K562 (cell line): ENCODE results near the gene PPWD1. TPM values are rescaled to one million over a fixed set of nuclear protein-coding genes. Genes with fewer than 3 reads are reported as not detected.

Source experiments
- ATF2 ChIP-seq: sonication (generic); formaldehyde crosslinking; IDR thresholded peaks from 2 replicates; pipeline ENCODE4 v1.8.1; 2022; ENCODE audit warnings: missing genetic modification reagents
- ATF3 ChIP-seq, 2 experiments: fragments of 450-650 bp in 1 of 2; sonication (generic) in 1 of 2; formaldehyde crosslinking in 1 of 2; IDR thresholded peaks in 1 of 2; conservative IDR thresholded peaks in 1 of 2; 2 replicates each; pipeline versions ENCODE4 v1.6.1 to v1.8.1; 2016 to 2023; ENCODE audit warnings: mild to moderate bottlenecking in 2 of 2, moderate library complexity in 2 of 2, inconsistent platforms in 1 of 2, missing genetic modification reagents in 1 of 2
- CREB3 ChIP-seq: fragments of 450-650 bp; conservative IDR thresholded peaks from 2 replicates; pipeline ENCODE4 v1.6.1; 2016; ENCODE audit warnings: missing genetic modification characterization, low read depth, mild to moderate bottlenecking, missing compliant biosample characterization, moderate library complexity
- DMBX1 ChIP-seq: fragments of 250-450 bp; sonication (Bioruptor Pico); IDR thresholded peaks from 2 replicates; pipeline ENCODE4 v1.8.0; 2022; ENCODE audit warnings: inconsistent platforms, mild to moderate bottlenecking, moderate library complexity, borderline replicate concordance
- FOXO4 ChIP-seq: fragments of 450-650 bp; formaldehyde crosslinking; IDR thresholded peaks from 2 replicates; pipeline ENCODE4 v1.4.0; 2020; ENCODE audit warnings: mild to moderate bottlenecking, moderate library complexity
- HDAC1 ChIP-seq, 2 experiments: fragments of 450-650 bp; IDR thresholded peaks; 2 replicates each; pipeline ENCODE4 v1.6.1; 2016 to 2017; ENCODE audit warnings: inconsistent platforms in 1 of 2, mild to moderate bottlenecking in 1 of 2, moderate library complexity in 1 of 2
- NR2C2 ChIP-seq, 2 experiments: fragments of 200-800 bp in 1 of 2; sonication (Bioruptor generic) in 1 of 2; sonication (generic) in 1 of 2; formaldehyde crosslinking in 1 of 2; IDR thresholded peaks; 2 replicates each; pipeline versions ENCODE4 v1.6.1 to v1.8.0; 2016 to 2022; ENCODE audit warnings: mild to moderate bottlenecking in 1 of 2, missing compliant biosample characterization in 1 of 2, missing genetic modification characterization in 1 of 2, missing genetic modification reagents in 1 of 2
- PREB ChIP-seq: sonication (generic); formaldehyde crosslinking; IDR thresholded peaks from 2 replicates; pipeline ENCODE4 v1.8.1; 2023; ENCODE audit warnings: mild to moderate bottlenecking, missing genetic modification reagents
- RAD21 ChIP-seq, 2 experiments: fragments of 250-450 bp in 1 of 2; fragments of 450-650 bp in 1 of 2; sonication (Bioruptor Pico) in 1 of 2; formaldehyde crosslinking in 1 of 2; IDR thresholded peaks in 1 of 2; conservative IDR thresholded peaks in 1 of 2; 2 replicates each; pipeline versions ENCODE4 v1.4.0 to v1.8.0; 2020 to 2022; ENCODE audit warnings: mild to moderate bottlenecking in 2 of 2, moderate library complexity in 1 of 2
- SIN3A ChIP-seq, 2 experiments: fragments of 150-350 bp in 1 of 2; IDR thresholded peaks; 2 replicates each; pipeline ENCODE4 v1.6.1; 2011 to 2016; ENCODE audit warnings: borderline replicate concordance in 2 of 2, low read depth in 2 of 2, low read length in 2 of 2, mild to moderate bottlenecking in 2 of 2, moderate library complexity in 2 of 2; ENCODE audit not compliant: control insufficient read depth in 1 of 2
- STAG1 ChIP-seq: sonication (generic); formaldehyde crosslinking; IDR thresholded peaks from 2 replicates; pipeline ENCODE4 v1.5.0; 2020; ENCODE audit warnings: missing genetic modification reagents, borderline replicate concordance
- TCF7 ChIP-seq: sonication (generic); IDR thresholded peaks from 2 replicates; pipeline ENCODE4 v1.6.1; 2016; ENCODE audit warnings: antibody characterized with exemption, borderline replicate concordance
- XRCC3 ChIP-seq: fragments of 450-650 bp; IDR thresholded peaks from 2 replicates; pipeline ENCODE4 v1.6.1; 2017; ENCODE audit warnings: mild to moderate bottlenecking, moderate library complexity
- ZNF655 ChIP-seq: fragments of 250-450 bp; sonication (Bioruptor Pico); IDR thresholded peaks from 2 replicates; pipeline ENCODE4 v1.5.0; 2021
- ZNF668 ChIP-seq: fragments of 250-450 bp; sonication (Bioruptor Pico); IDR thresholded peaks from 2 replicates; pipeline ENCODE4 v1.8.0; 2022; ENCODE audit warnings: mild to moderate bottlenecking, inconsistent platforms
- ZNF766 ChIP-seq: fragments of 200-800 bp; sonication (Bioruptor generic); conservative IDR thresholded peaks from 2 replicates; pipeline ENCODE4 v1.6.1; 2016; ENCODE audit warnings: missing genetic modification characterization, missing compliant biosample characterization
- polyA plus RNA-seq, 8 experiments: library from polyadenylated mRNA; depleted of rRNA in 4 of 8; stranded (reverse) in 5 of 8; unstranded in 3 of 8; fragments of >200 nt; fragmentation: Nextera tagmentation in 2 of 8; fragmentation: Illumina TruSeq in 1 of 8; extraction: Ambion mirVana in 2 of 8; extraction: Trizol in 1 of 8; gene quantifications; 2 replicates each; pipeline versions ENCODE4 v1.2.1 to v1.2.3, GENCODE V29; 2011 to 2014; ENCODE audit warnings: inconsistent platforms in 1 of 8, missing spikeins in 1 of 8
- total RNA-seq, 7 experiments: library from RNA; depleted of rRNA in 6 of 7; stranded (reverse); fragments of >200 nt in 6 of 7; fragmentation: Illumina TruSeq in 2 of 7; extraction: Trizol in 2 of 7; gene quantifications; 2 replicates each; pipeline versions ENCODE4 v1.2.1 to v1.2.3, GENCODE V29; 2011 to 2021; ENCODE audit warnings: low replicate concordance in 1 of 7

Gene PPWD1
- total and polyA plus RNA-seq, 9 of the 15 experiments (the other 6 are each of a cell fraction or from before 2014, with no cell fraction given): 24.1 to 89.2 (median 51.4) TPM

- TF ChIP-seq PREB (CRISPR knock-in tag) (no peak), DMBX1 (peak; percentile 52; the same call in 1 of the 2 replicates), FOXO4 (CRISPR knock-in tag) (no peak), TCF7 (no peak; the same call in 1 of the 2 replicates), ATF2 (CRISPR knock-in tag) (no peak), ZNF766 (CRISPR knock-in tag) (peak; percentile 96), CREB3 (peak; percentile 59; the same call in 1 of the 2 replicates), ZNF655 (CRISPR knock-in tag) (no peak), RAD21 (CRISPR knock-in tag; conservative IDR thresholded peaks at IDR 0.05 in 1 of 2, IDR thresholded peaks at IDR 0.05 in 1 of 2) (no peak), ZNF668 (CRISPR knock-in tag) (no peak), ATF3 (IDR thresholded peaks at IDR 0.05) (no peak), ATF3 (CRISPR knock-in tag; conservative IDR thresholded peaks at IDR 0.05) (no peak), SIN3A (IDR thresholded peaks at IDR 0.05; ENCODE audit: borderline replicate concordance in 2 of 2, control insufficient read depth in 1 of 2, low read depth in 2 of 2, low read length in 2 of 2) (peak; percentile 47 to 83; a peak in 2 of 4 replicates), XRCC3 (no peak), NR2C2 (CRISPR knock-in tag; IDR thresholded peaks at IDR 0.05) (peak; percentile 98), NR2C2 (tag; IDR thresholded peaks at IDR 0.05) (peak; percentile 100), STAG1 (CRISPR knock-in tag) (no peak), HDAC1 (IDR thresholded peaks at IDR 0.05) (peak in 1 of 2 experiments; percentile 85; a peak in 2 of 4 replicates)
Observed at GRCh38 chr5:65624571-65625555, 61.8 kb downstream of the PPWD1 start, which contains the start of the genes SHLD3 and TRAPPC13 (continued).
